Measurements from ENCODE around the gene PHF12.

GRCh38 chr17:28946239-28946638, 5.1 kb downstream of the PHF12 start:
- no peak for TF ChIP-seq YY1 (IDR thresholded peaks at IDR 0.05; ENCODE audit: insufficient read depth, insufficient read length)
- TF ChIP-seq ZNF274 (IDR thresholded peaks at IDR 0.05; ENCODE audit: low read depth, low read length), result no peak
